ENCODE results near the gene ABCA4.

The ABCA4 gene

GRCh38 chr1:94122201-94122970 is 1.4 kb upstream of the ABCA4 start:
- no peak for DNase-seq (ENCODE audit: low spot score)

DNA sequence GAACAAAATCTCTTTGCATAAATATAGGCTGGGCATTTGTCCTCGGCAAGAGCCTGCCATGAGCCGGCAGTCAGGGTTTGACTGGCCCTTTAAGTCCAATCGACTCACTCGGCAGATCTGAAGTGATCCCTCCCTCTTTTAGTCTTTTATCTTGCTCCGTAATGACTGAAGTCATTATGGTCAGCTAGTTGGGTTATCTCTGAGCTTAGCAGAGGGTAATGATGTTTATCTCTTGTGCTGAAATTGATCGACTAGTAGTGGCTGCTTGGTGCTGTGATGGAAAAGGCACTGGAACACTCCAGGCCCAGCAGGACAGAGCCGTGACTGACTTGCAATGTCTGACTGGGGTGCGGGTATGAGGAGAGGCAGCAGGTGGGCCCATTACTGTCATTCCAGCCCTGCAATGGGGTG is 468 bp upstream of the ABCA4 start:
- DNase-seq (ENCODE audit: low spot score), result no peak

GRCh38 chr1:94120570-94120901 is 412 bp downstream of the ABCA4 start:
- DNase-seq (ENCODE audit: low spot score), result no peak

DNA sequence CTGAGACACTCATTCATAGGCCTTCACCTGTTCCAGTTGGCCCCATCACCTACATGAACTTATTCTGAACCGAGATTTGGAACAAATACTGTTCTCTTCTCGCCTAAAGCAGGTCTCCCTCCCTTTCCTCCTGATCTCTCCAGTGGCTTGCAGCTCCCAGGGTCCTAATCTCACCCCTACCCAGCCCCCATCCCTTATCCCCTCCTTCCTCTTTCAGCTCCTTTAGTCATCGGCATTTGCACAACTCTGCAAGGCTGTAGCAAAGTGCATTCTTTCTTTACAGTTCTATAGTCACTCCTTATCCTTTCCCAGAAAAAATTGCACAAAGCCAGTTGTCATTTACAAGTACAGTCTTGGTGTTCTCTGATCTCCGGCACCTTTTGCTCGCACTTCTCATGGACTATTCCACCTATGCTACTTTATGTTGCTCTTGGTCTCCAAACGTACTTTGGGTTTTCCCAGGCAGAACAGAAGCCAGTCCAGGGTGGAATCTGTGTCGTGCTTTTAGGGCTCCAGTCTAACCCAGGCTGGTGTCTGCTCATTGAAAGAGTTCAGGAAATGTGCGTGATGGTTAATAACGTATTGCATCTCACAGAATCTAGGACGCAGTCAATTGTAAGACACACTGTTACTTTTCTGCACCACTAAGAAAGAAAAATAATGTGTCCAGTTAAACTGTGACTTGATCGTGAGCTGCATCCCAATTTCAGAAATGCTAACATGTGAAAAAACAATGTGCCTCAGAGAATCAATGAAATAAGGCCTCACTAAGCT is 965 bp downstream of the ABCA4 start:
- DNase-seq (ENCODE audit: low spot score), result no peak

DNA sequence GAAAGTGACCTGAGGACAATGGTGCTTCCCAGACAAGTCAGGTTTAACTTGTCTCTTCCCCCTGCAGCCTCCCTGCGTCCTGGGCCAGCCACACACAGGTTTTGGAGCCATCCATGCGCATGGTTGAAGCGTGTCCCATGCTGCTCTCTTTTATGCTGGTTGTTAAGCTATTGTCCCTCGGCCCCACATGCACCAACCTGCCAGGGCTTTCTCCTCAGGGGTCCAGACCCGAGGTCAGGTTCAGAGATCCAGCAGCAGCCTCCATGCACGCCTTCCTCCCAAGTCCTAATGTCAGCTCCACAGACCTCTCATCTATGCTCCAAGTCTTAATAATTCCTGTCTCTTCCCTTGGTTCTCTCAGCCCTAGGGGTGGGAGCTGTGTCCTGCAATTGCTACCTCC is 1.6 kb downstream of the ABCA4 start:
- DNase-seq (ENCODE audit: low spot score), result no peak

GRCh38 chr1:94118471-94118870 is 2.5 kb downstream of the ABCA4 start:
- DNase-seq (ENCODE audit: low spot score), result no peak

- no peak for DNase-seq (ENCODE audit: low spot score)
Measured at GRCh38 chr1:94118013-94118412, 2.9 kb downstream of the ABCA4 start.

GRCh38 chr1:94117259-94117851 is 3.6 kb downstream of the ABCA4 start:
- DNase-seq (ENCODE audit: low spot score), result no peak

DNA sequence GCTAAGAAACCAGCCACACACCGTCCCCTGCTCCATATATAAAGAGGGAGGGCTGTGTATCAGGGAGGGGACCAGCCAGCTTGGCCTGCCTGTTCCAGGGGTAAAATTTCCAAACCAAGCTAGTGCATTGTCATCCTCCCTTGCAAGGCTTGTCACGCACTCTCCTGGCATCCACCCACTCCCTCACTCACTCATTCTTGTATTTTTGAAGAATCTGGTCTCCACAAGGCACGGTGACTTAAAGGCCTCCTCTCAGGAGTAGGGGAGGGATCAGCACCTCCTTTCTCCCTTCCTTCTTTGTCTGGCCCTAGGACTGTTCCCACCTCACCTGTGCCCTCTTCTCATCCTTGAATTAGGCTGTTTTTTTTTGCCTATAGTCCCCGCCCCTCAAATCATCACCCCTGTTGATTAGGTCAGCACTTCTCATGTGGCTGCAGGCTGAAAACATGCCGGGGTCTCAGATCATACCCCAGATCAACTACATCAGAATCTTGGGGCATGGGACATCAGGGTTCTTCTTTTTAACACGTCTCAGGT is 5.0 kb downstream of the ABCA4 start:
- DNase-seq (ENCODE audit: low spot score), result no peak

DNA sequence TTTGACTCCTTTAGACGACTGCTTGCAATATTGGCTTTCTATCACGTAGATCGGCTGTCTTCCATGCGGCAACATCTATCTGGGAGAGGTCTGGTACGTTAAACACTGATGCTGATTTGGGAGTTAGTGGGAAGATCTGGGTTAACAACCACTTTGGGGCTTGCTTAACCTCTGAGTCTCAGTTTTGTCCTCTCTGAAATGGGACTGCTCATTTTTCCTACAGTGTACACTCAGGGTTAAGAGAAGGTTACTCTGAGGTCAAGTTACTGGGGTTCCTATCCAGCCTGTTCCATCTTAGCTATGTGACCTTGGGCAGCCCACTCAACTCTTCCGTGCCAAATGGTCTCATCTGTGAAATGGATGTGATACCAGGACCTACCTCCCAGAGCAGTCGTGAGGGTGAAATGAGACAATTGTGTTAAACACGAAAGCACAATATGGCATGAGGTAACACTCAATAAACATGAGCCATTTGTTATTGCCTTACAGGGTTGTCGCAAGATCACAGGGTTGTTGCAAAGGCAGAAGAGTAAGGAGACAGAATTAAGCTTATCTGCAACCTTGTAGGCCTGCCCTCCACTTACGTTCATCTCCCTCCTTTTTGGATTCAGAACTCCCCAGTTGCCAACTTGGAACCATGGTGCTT is 5.6 kb downstream of the ABCA4 start:
- DNase-seq (ENCODE audit: low spot score), result no peak

DNA sequence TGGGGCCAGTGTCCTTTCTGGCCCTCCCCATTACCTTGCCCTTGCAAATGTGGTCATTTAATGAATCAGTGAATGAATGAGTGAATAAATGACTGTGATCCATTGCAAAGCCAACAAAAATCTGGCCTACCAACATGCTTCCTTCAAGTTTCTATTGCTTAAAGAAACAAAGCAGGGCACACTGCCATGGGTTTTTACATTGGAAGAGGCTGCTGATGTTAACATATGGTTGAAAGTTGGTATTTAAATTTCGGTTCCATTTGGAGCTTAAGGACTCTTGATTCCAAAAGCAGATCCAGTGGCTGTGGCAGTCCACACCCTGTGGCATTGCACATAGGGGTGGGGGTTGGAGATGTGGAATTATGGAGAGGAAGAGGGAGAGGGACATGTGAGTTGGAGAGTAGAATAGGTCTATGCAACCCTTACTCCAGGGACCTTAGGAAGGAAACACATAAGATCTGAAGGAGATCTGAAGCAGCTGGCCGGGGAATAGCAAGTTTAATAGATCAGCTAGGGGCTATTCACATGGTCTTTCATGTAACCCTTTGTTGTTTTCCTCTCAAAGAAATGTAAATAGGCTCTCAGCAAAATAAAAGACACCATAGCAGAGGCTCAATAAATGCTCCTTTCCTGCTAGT is 7.2 kb downstream of the ABCA4 start:
- DNase-seq (ENCODE audit: low spot score), result no peak

- DNase-seq (ENCODE audit: low spot score), result no peak
Measured at GRCh38 chr1:94111879-94112278, 9.1 kb downstream of the ABCA4 start.

GRCh38 chr1:94110946-94111740 is 9.8 kb downstream of the ABCA4 start:
- DNase-seq (ENCODE audit: low spot score), result no peak

GRCh38 chr1:94110021-94110761 is 10.8 kb downstream of the ABCA4 start:
- no peak for DNase-seq (ENCODE audit: low spot score)

DNA sequence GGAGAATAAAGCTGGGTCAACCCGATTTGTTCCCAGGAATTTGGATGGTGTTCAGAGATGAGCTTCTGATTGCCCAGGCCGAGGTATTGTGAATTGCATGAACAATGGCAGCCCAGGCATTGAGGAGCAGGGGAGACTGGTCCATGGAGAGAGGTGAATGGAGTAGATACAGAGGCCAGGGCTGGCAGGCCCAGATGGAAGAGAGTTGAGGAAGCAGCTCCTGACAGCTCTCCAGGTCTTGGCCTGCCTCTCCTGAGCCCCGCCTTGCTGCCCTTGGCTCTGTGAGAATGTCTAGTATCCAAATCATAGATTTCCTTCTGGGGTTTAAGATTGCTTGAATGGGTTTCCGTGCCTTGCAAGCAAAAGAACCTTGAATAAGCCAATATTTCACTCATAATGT is 11.5 kb downstream of the ABCA4 start:
- no peak for DNase-seq (ENCODE audit: low spot score)

DNA sequence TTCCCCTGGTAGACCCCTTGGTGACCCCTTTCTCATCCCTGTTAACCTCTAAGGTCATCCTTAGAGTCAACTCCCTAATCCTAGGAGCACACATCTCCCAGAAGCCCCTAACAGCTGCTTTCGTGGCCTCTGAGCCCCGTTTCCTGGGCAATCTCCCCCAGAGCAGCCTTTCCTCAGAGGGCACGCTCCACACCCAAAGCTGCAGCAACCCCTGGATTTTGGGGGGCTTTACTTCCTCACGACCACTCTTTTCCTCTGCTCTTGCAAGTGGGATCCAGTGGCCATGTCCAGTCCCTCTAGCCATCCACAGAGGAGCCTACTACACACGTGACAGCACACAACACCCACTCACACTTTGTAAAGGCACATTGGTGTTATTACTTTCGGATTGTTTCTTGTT is 13.8 kb downstream of the ABCA4 start:
- no peak for DNase-seq (ENCODE audit: low spot score)

DNA sequence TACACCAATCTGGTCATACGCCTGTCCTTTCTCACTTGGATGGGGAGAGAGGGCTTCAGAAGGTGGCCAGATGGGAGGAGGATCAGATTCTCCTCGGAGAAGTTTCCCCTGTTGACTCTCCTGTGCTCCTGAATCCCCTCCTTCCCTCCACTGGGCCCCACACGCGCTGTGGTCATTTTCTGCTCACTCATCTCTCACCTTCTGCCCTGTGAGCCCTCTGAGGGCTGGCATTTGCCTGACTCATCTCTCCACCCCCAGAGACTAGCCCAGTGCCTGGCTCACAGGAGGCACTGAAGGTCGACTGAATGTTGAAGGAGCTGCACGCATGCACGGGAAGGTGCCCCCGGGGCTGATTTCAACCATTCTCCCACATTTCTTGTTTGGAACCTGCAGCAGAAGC is 14.2 kb downstream of the ABCA4 start:
- no peak for DNase-seq (ENCODE audit: low spot score)

DNA sequence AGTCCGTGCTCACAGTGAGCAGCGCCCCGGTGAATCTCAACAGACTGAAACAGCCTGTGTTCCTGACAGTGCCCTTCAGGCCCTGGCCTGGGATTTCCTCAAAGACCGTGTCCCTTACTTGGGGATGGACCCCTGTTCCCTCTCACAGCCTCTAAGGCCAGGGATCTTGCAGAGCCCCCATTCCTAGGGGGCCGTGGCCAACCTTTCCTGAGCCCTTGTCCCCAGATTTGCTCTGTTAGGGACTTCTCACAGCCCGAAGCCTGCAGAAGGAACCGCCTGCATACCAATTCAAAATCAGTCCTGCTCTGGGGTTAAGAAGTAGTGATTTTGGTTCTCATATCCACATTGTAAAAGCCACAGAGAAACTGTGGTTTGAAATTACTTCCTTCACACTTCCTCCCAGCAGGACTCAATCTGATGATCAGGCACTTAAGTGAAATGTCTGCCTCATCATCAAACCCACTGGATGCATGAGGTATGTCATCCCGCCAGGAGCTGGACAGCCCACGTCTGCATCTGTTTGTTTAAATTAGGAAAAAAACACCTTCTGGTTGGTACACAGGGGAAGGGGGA is 14.9 kb downstream of the ABCA4 start:
- no peak for DNase-seq (ENCODE audit: low spot score)

GRCh38 chr1:94105581-94105952 is 15.4 kb downstream of the ABCA4 start:
- DNase-seq (ENCODE audit: low spot score), result no peak

Data from NAMALWA (cell line).